AG04450 (cell line): ENCODE measurements around the gene MICAL2. TPM values are rescaled to one million over a fixed set of nuclear protein-coding genes. Genes with fewer than 3 reads are reported as not detected.

ENCODE experiments used
- CTCF ChIA-PET: fragments of 300-600, 350-600 bp; formaldehyde crosslinking; extraction: SDS; loops from one replicate; lab custom pipeline; 2022; ENCODE audit warnings: antibody characterized with exemption, inconsistent platforms; lab: Charles Lee
- POLR2A ChIA-PET: fragments of 350-600 bp; formaldehyde crosslinking; extraction: SDS; loops from one replicate; lab custom pipeline; 2021; ENCODE audit warnings: antibody characterized with exemption, inconsistent platforms; lab: Yijun Ruan, JAX
- DNase-seq: peaks from one replicate; pipeline ENCODE4 v3.0.0-alpha.2; 2011; ENCODE audit warnings: low read depth, low spot score
- H3K27ac ChIP-seq: one replicate; pipeline ENCODE4 v1.5.1; 2012; ENCODE audit warnings: low read depth, low read length, control low read depth
- H3K27me3 ChIP-seq: one replicate; pipeline ENCODE4 v1.6.0; 2012; ENCODE audit warnings: low read length; ENCODE audit not compliant: control insufficient read depth, insufficient read depth
- H3K4me3 ChIP-seq: 2 replicates; pipeline ENCODE4 v1.5.1; 2011; ENCODE audit warnings: mild to moderate bottlenecking, low read depth, low read length, control low read depth
- H3K9me3 ChIP-seq: 2 replicates; pipeline ENCODE4 v1.5.1; 2012; ENCODE audit warnings: low read length; ENCODE audit not compliant: control insufficient read depth, insufficient read depth
- CTCF ChIP-seq: IDR thresholded peaks from 2 replicates; pipeline ENCODE4 v1.5.1; 2011; ENCODE audit warnings: low read depth, low read length, control low read depth, inconsistent platforms
- polyA plus RNA-seq: library from polyadenylated mRNA; depleted of rRNA; stranded (reverse); fragments of >200 nt; gene quantifications from 2 replicates; pipeline ENCODE4 v1.2.3, GENCODE V29; 2011

The MICAL2 gene
- polyA plus RNA-seq, 1 experiment, result 171 TPM

- ChIA-PET CTCF (interaction anchor here (0.9 kb wide), 1 partner anchor 172 kb away, joined by 3 read pairs; no protein-coding TSS in a partner anchor), POLR2A (interaction anchor here (1.0 to 1.5 kb wide), 2 partner anchors 9 to 10 kb away, joined by 3 to 4 read pairs; no protein-coding TSS in a partner anchor)
- Histone ChIP-seq H3K27me3 (no peaks in the 10 kb centered on the region), H3K27ac (no peak overlapping the region), H3K4me3 (no peak overlapping the region), H3K9me3 (no peaks in the 10 kb centered on the region)
- DNase-seq, result no peak
- no peak for TF ChIP-seq CTCF
Measured at GRCh38 chr11:12216041-12216451, 105.7 kb downstream of the MICAL2 start.

DNA sequence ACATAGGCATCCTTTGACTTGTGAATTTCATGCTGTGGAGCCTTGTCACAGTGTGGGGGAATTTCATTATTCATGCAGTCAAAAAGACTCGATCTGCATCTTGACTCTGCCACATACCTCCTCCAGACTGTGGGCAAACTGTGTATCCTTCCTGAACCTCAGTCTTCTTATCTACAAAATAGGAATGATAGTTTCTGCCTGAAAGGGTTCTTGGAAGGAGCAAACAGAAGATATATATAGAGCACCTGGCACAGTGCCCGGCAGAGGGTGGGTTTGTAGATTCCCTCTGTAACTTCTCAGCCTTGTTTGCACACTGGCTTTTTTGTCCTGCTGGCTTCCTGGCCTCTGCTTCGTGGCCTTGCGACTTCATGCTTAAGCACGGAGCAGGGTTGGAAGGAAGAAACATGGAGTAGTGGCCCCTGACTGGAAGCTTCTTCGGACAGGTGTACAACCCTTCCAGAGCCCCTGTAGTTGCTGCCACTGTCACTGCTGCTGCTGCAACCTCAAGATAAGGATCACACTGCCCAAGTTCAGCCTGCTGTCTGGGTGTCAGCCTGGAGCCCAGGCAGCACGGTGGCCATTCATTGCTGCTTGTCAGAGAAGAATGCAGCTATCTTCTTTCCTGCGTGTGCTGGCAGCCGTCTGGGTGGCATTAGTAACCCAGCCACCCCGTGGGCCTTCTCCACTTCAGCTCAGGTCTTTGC, 106.4 kb downstream of the MICAL2 start:
- no peaks in the 10 kb centered on the region for H3K27me3 ChIP-seq
- no peak for DNase-seq
- no peaks in the 10 kb centered on the region for H3K9me3 ChIP-seq
- TF ChIP-seq CTCF, result no peak
- peak overlapping the region; percentile 39 for H3K27ac ChIP-seq
- ChIA-PET CTCF (interaction anchor here (0.5 kb wide), 1 partner anchor 292 kb away, joined by 4 read pairs; no protein-coding TSS in a partner anchor), POLR2A (no interaction called here)
- H3K4me3 ChIP-seq, result no peak overlapping the region

DNA sequence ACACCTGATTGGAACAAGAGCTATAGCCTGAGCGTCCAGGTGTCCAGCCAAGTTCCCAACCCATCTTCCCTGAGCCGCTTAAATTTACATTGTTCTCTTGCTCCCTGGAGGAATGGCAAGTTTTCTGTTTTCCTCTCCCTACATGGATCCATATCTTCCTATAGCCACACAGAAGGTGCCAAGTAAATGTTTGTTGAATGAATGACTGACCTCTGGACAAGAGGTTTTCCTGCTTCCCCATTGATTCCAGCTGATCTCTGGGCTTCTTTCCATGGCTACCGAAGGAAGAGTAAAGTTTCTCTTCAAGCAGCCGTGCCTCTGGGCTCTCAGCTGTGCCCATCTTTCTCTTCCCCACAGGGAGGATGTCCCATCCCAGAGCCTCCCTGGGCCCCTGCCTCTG, 107.5 kb downstream of the MICAL2 start:
- Histone ChIP-seq H3K27me3 (no peaks in the 10 kb centered on the region), H3K27ac (peak overlapping the region; percentile 39), H3K4me3 (no peak overlapping the region), H3K9me3 (no peaks in the 10 kb centered on the region; the same call in 1 of the 2 replicates)
- no peak for DNase-seq
- CTCF ChIA-PET, result no interaction called here
- no peak for TF ChIP-seq CTCF
- POLR2A ChIA-PET, result no interaction called here

DNA sequence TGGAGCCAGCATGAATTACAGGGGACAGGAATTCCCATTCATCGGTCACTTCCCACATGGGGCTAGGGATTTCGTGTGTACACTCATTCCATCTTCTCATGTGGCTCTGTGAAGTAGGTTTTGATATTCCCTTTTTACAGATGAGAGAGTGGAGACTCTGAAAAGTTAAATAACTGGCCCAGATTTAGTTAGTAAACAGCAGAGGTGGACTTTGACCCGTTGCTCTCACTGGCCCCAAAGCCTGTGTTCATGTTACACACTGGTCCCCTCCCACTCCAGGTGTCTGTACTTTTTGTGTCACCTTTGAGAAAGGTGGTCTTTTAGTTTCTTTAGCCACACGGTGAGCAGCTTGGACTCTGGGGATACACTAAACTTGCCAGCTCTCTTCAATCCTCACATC, 108.5 kb downstream of the MICAL2 start:
- no peak overlapping the region for H3K27ac ChIP-seq
- CTCF ChIA-PET, result no interaction called here
- POLR2A ChIA-PET, result no interaction called here

More for the DNA sequence above, 108.5 kb downstream of the MICAL2 start:
- H3K9me3 ChIP-seq, result no peaks in the 10 kb centered on the region; the same call in 1 of the 2 replicates
- H3K27me3 ChIP-seq, result no peaks in the 10 kb centered on the region
- H3K4me3 ChIP-seq, result no peak overlapping the region
- TF ChIP-seq CTCF, result no peak
- DNase-seq, result no peak
